Stomach (tissue), 4 donors: Measurements from ENCODE around the gene UCHL3.

Experiments used
- CTCF ChIP-seq, 7 experiments: fragments of 450-650 bp in 4 of 7; fragments of 200-600 bp in 3 of 7; sonication (generic) in 3 of 7; IDR thresholded peaks; one replicate each; pipeline ENCODE4 v1.5.1; 2016 to 2019; ENCODE audit warnings: antibody characterized with exemption in 7 of 7, control low read depth in 2 of 7, mild to moderate bottlenecking in 1 of 7
- POLR2A ChIP-seq, 4 donors: fragments of 450-650 bp; IDR thresholded peaks; one replicate each; pipeline ENCODE4 v1.6.1; 2016; ENCODE audit warnings: antibody characterized with exemption in 4 of 4, control low read depth in 2 of 4, mild to moderate bottlenecking in 1 of 4, moderate library complexity in 1 of 4

GRCh38 chr13:75607447-75607846 is 57.9 kb downstream of the UCHL3 start:
- TF ChIP-seq POLR2A (IDR thresholded peaks at IDR 0.05) = no peak
- TF ChIP-seq CTCF (IDR thresholded peaks at IDR 0.05) = no peak
